Measurements from ENCODE around the gene DYNC1LI1.

Gene DYNC1LI1

GRCh38 chr3:32575451-32576113 is 4.9 kb upstream of the DYNC1LI1 start:
- no peak for TF ChIP-seq FOXM1 (IDR thresholded peaks at IDR 0.05; ENCODE audit: borderline replicate concordance, low read depth)
- TF ChIP-seq CEBPB (IDR thresholded peaks at IDR 0.05), result no peak
- TF ChIP-seq CREB1 (IDR thresholded peaks at IDR 0.05; ENCODE audit: low read depth), result no peak
- no peak for TF ChIP-seq YY1 (IDR thresholded peaks at IDR 0.05; ENCODE audit: low read depth)
- no peak for TF ChIP-seq TCF12 (IDR thresholded peaks at IDR 0.05; ENCODE audit: low read depth)
- no peak for TF ChIP-seq ZBTB7A (IDR thresholded peaks at IDR 0.05; ENCODE audit: low read depth)
- no peak for TF ChIP-seq EP300 (IDR thresholded peaks at IDR 0.05; ENCODE audit: borderline replicate concordance)
- TF ChIP-seq USF1 (IDR thresholded peaks at IDR 0.05), result no peak
- TF ChIP-seq MAX (IDR thresholded peaks at IDR 0.05), result no peak
- no peak for TF ChIP-seq TEAD4 (IDR thresholded peaks at IDR 0.05)
- no peak for TF ChIP-seq REST (IDR thresholded peaks at IDR 0.05; ENCODE audit: low read depth)
- TF ChIP-seq EGR1 (IDR thresholded peaks at IDR 0.05), result no peak
- TF ChIP-seq RAD21 (IDR thresholded peaks at IDR 0.05; ENCODE audit: low read depth), result no peak
- no peak for TF ChIP-seq TAF1 (IDR thresholded peaks at IDR 0.05; ENCODE audit: low read depth)
- no peak for TF ChIP-seq NFIC (IDR thresholded peaks at IDR 0.05)

- TF ChIP-seq ZBTB7A (IDR thresholded peaks at IDR 0.05; ENCODE audit: low read depth) (no peak), TAF1 (IDR thresholded peaks at IDR 0.05; ENCODE audit: low read depth) (no peak)
These were observed 481 bp upstream of the DYNC1LI1 start for GRCh38 chr3:32571192-32571485.

GRCh38 chr3:32569540-32570420 is 878 bp downstream of the DYNC1LI1 start:
- TF ChIP-seq EP300 (IDR thresholded peaks at IDR 0.05; ENCODE audit: borderline replicate concordance) (no peak), ZBTB7A (IDR thresholded peaks at IDR 0.05; ENCODE audit: low read depth) (peak; percentile 87), MAX (IDR thresholded peaks at IDR 0.05) (no peak; the same call in 1 of the 2 replicates), CREB1 (IDR thresholded peaks at IDR 0.05; ENCODE audit: low read depth) (0 out of 2 replicates have a peak, but pooled peaks have one; percentile 20), FOXM1 (IDR thresholded peaks at IDR 0.05; ENCODE audit: borderline replicate concordance, low read depth) (no peak), TAF1 (IDR thresholded peaks at IDR 0.05; ENCODE audit: low read depth) (no peak), NFIC (IDR thresholded peaks at IDR 0.05) (no peak)

- TF ChIP-seq EGR1 (IDR thresholded peaks at IDR 0.05), result no peak
- TF ChIP-seq EP300 (IDR thresholded peaks at IDR 0.05; ENCODE audit: borderline replicate concordance), result no peak
- no peak for TF ChIP-seq TEAD4 (IDR thresholded peaks at IDR 0.05)
- no peak for TF ChIP-seq REST (IDR thresholded peaks at IDR 0.05; ENCODE audit: low read depth)
- TF ChIP-seq FOXM1 (IDR thresholded peaks at IDR 0.05; ENCODE audit: borderline replicate concordance, low read depth), result no peak
- no peak for TF ChIP-seq CEBPB (IDR thresholded peaks at IDR 0.05)
- TF ChIP-seq TAF1 (IDR thresholded peaks at IDR 0.05; ENCODE audit: low read depth), result no peak
- no peak for TF ChIP-seq YY1 (IDR thresholded peaks at IDR 0.05; ENCODE audit: low read depth)
- TF ChIP-seq ZBTB7A (IDR thresholded peaks at IDR 0.05; ENCODE audit: low read depth), result no peak
- no peak for TF ChIP-seq TCF12 (IDR thresholded peaks at IDR 0.05; ENCODE audit: low read depth)
- TF ChIP-seq CREB1 (IDR thresholded peaks at IDR 0.05; ENCODE audit: low read depth), result no peak
- no peak for TF ChIP-seq RAD21 (IDR thresholded peaks at IDR 0.05; ENCODE audit: low read depth)
- no peak for TF ChIP-seq MAX (IDR thresholded peaks at IDR 0.05)
- TF ChIP-seq NFIC (IDR thresholded peaks at IDR 0.05), result no peak
- TF ChIP-seq USF1 (IDR thresholded peaks at IDR 0.05), result no peak
These were observed 1.7 kb downstream of the DYNC1LI1 start for GRCh38 chr3:32568953-32569352.

- TF ChIP-seq TEAD4 (IDR thresholded peaks at IDR 0.05) (no peak), NFIC (IDR thresholded peaks at IDR 0.05) (no peak), TCF12 (IDR thresholded peaks at IDR 0.05; ENCODE audit: low read depth) (no peak), YY1 (IDR thresholded peaks at IDR 0.05; ENCODE audit: low read depth) (no peak), MAX (IDR thresholded peaks at IDR 0.05) (no peak), CEBPB (IDR thresholded peaks at IDR 0.05) (no peak), TAF1 (IDR thresholded peaks at IDR 0.05; ENCODE audit: low read depth) (no peak), ZBTB7A (IDR thresholded peaks at IDR 0.05; ENCODE audit: low read depth) (no peak), FOXM1 (IDR thresholded peaks at IDR 0.05; ENCODE audit: borderline replicate concordance, low read depth) (no peak), REST (IDR thresholded peaks at IDR 0.05; ENCODE audit: low read depth) (no peak), EP300 (IDR thresholded peaks at IDR 0.05; ENCODE audit: borderline replicate concordance) (no peak), USF1 (IDR thresholded peaks at IDR 0.05) (no peak), EGR1 (IDR thresholded peaks at IDR 0.05) (no peak), CREB1 (IDR thresholded peaks at IDR 0.05; ENCODE audit: low read depth) (no peak), RAD21 (IDR thresholded peaks at IDR 0.05; ENCODE audit: low read depth) (no peak)
These were observed 6.5 kb downstream of the DYNC1LI1 start for GRCh38 chr3:32564195-32564594.
